NCI-H1694 treated with DMSO at 0.1 percent for 48 hours (cell line): ENCODE data around the gene SOBP.
"Not testable (repeated sequence)": the region's sequence is repeated elsewhere in the genome, so short reads cannot be mapped to it uniquely, and the experiment has no call there.

Experiments
- DNase-seq: peaks from one replicate; lab custom pipeline; 2025; lab: John Stamatoyannopoulos, UW

The SOBP gene

DNA sequence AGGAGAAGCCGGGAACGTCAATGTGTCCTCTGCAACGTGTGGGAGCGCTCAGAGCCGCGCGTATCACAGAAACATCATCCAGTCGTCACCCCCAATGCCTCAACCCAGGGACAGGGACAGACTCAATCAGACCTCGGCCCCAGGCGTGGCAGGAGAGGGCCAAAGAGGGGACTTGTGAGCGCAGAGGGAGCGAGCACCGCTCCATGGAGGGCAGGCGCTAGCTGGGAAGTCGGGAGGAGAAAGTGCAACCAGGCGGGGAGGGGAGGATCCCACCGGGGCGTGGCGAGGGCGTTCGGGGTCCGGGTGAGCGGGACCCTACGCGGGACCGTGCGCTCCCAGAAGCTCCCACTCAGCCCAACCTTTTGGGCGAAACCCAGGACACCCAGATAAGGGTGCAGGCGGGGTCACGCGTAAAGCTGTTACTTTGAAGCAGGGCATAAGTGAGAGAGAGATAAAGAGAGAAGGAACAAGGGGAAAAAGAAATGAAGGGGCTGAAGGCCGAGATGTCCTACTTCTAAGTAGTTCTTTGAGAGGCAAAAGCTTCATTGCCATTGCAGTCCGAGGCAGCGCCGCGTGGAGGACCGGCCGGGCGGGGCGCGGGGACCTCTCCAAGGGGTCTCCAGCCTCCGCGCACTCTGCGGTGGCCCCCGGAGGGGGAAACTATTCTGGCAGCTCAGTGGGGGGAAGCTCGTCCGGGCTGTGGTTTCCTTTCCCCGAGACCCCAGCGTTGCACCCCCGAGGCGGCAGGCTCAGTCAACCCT, 862 bp upstream of the SOBP start:
- DNase-seq, result no peak

DNA sequence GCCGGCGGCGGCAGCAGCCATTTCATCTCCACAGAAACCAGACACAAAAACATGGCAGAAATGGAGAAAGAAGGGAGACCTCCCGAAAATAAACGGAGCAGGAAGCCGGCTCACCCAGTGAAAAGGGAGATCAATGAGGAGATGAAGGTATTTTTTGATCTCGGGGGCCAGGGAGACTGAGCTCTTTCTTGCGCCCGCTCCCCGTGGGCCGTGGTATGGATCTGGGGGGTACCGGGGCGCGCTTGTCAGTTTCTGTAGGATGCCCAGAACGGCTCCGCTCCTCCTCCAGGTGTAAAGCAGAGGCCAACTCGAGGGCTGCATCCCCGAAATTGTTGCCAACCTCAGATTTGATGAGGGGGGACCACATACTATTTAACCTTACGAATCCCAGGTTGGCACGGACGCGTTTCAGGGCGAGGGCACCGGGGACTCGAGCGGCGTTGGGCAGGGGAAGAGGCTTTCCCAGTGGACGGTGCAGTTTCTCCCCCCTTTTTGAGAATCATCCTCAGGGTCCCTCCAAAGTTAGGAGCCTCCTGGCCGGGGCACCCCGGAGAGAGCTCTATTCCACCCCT, 735 bp downstream of the SOBP start:
- DNase-seq, result no peak

DNA sequence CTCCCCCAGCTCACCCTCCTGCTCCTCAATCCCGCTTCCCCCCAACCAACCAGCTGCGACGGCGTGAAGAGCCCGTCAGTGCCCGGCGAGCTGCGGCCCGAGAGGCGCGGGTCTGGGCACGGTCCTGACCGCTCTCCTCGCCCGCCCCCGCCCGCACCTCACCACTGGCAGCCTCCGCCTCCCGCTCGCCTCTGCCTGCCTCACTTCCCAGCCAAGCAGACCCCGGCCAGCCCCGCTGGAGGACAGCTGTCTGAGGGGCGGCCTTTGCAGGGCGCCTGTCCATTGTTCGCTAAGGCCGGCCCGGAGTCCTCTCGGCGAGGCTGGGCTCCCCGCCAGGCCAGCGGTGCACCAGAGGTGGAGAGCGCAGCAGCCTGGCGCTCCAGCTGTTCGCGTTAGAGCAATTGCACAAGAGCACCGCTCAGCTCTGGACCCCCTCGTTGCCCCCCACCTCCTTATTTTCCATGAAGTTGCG, 1.3 kb downstream of the SOBP start:
- no peak for DNase-seq

DNA sequence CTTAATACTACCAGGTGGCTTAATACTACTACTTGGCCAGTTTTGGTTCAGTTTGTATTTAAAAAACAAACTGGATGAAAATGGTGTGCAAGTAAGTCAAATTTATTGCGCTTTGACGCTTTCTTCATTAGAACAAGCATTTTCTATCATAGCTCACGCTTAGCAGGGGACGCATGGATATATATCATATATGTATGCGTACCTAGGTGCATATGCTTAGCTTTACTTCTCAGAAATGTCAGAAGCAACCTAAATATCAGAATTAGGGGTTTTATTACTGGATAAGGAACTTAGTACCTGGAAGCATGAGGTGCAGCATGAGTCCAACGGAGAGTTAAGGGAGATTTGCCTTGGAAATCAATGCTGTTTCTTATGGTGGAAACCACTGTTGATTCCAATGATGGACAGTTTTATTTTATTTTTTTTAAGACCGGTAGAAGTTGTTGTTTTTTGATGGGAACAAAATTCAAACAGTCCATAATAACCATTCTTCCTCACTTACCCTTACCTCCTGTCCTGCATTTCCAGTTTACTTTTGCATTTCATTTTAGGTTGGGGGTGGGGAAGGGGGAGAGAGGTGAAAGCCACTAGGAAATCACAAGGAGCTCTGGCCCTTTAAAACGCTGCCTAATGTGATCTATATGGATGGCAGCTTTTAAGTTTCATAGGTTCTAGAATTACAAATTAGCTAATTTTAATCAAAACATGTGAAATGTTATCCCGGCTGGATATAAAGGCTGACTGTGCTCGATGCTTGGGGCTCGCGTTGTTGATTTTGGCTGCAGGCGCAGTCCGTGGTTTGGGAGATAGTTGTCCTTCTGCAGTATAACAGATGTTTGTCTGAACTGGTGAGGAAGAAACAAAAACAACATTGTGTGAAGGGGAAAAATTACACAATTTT, 2.1 kb downstream of the SOBP start:
- DNase-seq, result no peak

DNA sequence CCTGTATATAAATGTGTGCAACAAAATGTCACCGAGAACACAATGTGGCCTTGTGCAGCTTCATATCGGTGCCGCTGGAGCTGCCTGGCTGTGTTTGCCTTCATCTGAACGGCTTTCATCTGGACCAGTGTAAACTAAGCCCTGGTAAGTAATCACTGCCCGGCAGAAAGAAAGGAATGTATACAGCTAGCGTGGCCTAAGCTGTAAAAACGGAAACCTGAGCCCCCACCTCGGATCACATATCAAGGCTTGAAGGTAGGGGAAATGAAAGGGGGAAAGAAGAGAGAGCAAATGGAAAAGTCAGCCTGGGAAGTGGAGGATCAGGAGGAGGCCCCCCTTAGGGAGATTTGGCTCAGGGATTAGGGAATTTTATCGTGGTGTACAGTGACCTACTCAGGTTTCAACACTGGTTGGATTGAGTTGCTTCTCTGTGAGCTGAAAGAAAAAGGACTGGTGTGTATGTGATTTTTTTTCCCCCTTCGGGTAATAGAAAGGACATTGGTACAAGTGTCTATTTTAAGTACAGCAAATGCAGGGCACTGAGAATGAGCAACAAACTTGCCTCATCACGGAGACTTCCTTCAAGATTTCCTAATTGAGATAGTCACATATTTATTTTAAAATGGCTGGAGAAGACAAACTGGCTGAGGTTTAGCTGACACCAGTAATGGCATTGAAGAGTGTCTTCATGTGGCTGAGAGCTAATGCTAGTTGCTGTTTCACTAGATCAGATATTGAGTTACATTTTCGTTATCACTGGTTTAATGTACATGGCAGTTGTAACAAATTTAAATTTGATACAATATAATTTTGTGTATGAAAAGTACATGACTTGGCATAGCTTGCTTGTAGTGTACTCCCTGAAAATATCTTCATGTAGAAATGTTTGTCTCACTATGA, 3.5 kb downstream of the SOBP start:
- DNase-seq, result no peak

DNA sequence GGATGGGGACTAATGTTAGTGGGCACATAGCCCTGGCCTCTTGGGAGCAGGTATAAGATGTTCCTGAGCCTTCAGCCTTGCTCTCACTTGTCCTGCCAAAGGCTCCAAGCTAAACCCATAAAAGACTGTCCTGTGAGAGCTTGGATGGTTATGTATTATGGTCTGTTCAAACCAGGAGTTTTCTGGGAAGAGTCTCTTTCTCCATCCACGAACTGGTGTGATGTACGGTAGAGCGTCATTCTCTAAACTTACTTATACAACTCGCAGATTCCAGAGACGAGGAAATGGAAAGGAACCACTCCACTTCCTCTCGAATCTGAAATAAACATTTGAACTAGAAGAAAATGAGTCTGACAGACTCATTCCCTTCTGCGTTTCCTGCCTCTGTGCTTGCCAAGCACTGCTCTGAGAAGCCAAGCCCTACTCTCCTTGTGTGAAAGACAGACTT, 5.3 kb downstream of the SOBP start:
- no peak for DNase-seq

DNA sequence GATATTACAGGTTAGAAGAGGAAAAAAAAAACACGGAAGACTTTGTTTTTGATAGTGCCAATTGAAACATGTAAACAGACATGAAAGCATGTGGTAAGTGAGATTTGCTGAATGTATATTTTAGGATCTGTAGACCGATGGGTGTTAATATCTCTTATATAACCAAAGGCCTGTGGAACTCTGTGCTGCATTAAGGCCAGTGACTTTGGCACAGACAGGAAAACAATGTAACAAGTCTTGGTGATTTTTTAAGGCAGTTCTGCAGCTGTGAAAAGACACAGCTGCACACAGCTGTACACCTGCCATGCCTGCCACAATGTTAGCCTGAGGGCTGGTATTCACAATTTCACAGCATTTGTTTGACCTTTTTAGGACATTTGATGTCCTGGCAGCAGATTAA, 6.1 kb downstream of the SOBP start:
- no peak for DNase-seq

DNA sequence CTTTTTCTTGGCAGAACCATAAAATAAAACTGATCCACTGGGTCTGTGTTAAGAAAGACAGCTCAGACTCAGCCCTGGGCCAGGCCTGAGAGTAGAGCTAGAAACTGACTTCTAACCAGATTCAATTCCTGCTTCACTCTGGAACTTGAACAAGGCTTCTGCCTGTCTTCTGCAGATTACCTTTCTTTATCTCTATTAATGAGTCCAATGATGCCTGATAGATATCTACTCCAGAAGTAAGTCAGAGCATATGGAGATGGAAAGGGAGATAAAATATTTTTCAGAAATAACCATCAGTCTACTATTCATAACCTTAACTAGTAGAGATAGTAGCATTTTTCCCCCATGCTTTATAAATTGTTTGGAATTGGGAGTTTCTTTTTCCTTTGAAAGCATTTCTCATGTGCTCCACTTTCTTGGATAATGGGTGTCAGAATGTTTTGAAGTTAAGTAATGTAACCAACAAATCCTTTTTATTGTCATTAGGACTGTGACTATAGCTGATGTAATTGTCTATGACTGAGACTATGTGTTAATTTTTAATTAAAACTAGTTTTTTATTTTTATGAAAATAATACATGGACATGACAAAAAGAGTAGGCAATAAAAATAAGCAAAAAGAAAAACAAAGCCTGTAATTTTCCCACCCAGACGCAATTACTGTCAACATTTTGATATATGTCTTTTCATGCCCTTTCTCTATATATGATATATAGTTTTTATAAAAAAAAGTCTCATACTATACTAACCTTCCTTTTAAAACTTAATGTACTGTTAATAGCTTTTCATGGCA, 7.2 kb downstream of the SOBP start:
- no peak for DNase-seq

DNA sequence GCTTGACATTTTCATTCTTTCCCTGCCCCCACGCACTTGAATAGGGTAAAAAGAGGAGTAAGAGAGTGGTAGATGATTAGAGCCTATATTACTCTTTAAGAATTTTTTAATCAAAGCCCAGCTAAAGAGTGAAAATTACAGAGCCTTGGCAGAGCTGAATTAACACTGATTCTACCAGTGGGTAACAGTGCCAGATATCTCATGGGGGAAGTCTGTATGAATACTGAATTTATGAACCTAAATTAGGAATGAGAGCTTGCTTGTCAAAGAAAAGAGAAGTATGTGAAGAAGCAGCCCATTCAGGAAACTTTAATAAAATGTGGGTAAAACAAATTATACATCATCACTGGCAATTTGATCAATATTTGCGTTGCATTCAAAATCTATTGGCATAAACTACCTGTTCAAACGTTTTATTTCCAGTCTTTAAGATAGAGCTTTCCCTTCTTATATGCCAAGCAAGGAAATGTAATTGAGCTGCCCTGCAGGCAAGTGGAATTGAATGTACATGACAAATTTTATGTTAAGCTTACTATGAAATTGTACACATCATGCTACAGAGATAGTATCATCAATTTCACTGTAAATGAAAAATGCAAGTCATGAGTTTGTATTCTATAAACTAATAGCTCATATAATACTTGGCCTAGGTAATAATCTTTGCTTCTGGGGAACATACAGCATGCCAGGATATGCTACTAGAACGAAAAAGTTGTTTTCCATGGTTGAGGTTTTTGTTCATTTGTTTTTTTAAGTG, 14.5 kb downstream of the SOBP start:
- no peak for DNase-seq

DNA sequence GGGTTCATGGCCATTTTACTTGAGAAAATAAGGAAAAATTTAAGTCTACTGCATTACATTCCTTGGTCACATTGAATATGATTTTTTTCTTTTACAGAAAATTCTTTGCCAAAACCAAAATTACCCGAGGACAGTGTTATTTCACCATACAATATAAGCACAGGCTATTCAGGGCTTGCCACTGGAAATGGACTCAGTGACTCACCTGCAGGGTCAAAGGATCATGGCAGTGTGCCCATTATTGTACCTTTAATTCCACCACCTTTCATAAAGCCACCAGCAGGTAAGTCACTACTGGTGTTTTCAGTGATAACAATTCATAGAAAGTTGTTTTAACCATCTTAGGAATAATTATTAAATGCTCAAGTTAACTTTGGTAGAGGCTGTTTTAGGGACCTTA, 16.2 kb downstream of the SOBP start:
- no peak for DNase-seq

DNA sequence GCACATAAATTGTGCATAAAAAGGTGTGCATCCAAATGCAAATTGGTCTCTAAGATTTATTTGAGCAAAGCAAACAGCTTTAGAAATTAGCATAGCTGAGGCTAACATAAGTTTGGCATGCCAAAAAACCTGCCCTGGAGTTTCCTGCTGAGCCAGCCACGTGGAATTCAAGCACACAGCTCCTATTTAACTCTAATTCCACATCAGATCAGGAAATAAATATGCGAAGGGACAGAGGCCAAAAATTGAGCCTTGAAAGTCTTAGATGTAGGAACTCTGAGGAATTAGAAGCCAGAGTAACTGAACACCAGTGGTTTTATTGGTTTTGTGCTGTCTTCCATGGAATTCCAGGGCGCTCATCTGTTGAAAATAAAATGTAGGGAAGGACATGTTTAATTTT, 19.6 kb downstream of the SOBP start:
- DNase-seq, result no peak

DNA sequence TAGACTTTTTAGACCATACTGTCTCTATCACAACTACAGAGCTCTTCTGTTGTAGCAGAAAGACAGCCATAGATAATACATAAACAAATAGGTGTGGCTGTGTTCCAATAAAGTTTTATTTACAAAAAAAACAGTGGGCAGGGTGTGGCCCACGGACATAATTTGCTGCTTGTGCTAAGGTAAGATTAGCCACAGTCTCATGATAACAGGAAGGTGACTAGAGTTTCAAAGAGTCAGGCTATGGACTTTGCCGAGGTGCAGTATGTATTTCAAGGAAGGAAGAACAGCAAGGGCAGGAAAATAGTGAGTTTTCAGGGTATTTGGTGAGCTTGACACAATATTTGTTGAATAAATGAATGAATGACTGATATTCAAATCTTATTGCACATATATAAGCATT, 20.2 kb downstream of the SOBP start:
- DNase-seq, result no peak

DNA sequence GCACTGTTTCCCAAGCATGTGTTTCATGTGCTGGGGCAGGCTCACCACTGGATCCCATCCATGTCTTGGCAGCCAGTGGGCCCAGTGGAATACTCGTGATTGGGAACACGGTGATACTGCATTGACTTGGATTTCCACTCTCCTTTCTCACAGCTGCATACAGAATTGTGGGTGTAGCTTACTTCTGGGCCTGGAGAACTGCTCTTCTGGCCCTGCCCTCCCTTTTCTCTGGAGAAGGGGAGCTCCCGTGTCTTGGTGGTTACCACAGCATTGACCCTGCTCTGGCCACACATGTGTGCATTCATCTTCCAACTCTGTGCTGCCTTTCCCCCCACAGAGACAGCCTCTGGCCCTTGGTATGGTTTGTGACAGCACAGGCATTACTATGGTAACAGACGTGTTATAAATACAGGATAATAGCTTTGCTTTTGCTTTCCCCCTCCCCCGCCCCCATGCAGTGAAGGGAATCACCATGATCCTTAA, 21.6 kb downstream of the SOBP start:
- no peak for DNase-seq

DNA sequence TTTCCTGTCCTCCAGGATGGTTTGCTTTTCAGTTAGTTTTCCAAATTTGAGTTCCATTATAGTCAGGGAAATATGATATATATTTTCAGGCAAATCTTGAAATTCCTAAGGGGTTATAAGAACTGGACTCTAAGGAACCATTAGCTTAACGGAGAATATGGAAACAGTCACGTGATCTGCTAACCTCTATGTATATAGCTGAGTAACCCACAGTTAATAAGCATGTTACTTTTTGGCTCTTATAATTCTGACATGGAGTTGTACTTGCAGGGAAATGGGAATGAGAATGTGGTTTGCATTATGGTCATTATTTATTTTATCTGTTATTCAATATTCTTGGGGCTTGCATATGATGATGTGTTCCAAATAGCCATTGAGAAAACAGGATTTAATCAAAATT, 23.3 kb downstream of the SOBP start:
- no peak for DNase-seq

DNA sequence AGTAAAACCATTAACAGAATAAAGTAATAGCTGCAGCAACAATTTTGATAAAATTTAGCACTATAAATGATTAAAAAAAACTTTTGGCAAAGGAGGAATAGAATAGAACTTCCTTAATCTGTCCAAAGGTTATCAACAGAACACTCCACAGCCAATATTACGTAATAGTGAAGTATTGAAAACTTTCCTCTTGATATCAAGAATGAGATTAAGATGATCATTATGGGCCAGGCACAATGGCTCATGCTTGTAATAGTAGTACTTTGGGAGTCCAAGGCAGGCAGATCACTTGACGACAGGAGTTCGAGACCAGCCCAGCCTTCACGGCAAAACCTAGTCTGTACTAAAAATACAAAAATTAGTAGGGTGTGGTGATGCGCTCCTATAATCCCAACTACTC, 26.0 kb downstream of the SOBP start:
- DNase-seq, result no peak

DNA sequence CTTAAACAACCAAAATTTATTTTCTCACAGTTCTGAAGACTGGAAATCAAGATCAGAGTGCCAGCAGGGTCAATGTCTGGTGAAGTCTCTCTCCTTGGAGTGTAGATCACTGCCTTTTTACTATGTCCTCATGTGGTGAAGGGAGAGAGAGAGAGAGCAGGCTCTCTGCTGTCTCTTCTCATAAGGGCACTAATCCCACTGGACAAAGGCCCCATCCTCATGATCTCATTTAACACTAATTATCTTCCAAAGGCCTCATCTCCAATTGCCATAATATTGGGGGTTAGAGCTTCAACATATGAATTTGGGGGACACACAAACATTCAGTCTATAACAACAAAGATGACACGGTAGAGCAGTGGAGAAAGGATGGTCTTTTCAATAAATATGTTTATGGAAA, 27.4 kb downstream of the SOBP start:
- DNase-seq, result no peak

DNA sequence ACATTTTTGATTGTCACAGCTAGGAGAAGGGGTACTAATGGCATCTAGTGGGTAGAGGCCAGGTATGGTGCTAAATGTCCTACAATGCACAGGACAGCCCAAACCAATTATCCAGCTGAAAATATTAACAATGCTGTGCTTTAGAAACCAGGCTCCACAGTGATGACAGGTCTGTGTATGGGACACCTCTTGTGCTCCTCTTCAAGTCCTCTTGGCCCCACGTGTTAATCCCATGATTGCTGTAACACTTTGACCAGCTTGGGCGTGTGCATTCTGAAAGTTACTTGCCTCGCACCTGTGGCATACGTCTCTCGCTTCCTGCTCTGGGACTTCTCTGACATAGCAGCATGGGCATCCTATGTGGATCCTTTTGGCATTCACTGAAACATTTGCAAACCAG, 29.3 kb downstream of the SOBP start:
- DNase-seq, result not testable (repeated sequence)

DNA sequence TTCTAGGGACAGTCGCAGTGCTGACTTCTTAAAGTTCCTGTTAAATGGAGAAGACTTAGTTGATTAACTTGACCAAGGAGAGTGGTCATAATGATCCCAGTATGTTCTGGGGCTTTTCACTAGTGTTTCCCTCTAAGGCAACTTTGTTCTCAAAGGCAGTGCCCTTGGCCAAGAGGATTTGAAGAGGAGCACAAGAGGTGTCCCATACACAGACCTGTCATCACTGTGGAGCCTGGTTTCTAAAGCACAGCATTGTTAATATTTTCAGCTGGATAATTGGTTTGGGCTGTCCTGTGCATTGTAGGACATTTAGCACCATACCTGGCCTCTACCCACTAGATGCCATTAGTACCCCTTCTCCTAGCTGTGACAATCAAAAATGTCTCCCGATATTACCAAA, 30.8 kb downstream of the SOBP start:
- DNase-seq, result not testable (repeated sequence)

DNA sequence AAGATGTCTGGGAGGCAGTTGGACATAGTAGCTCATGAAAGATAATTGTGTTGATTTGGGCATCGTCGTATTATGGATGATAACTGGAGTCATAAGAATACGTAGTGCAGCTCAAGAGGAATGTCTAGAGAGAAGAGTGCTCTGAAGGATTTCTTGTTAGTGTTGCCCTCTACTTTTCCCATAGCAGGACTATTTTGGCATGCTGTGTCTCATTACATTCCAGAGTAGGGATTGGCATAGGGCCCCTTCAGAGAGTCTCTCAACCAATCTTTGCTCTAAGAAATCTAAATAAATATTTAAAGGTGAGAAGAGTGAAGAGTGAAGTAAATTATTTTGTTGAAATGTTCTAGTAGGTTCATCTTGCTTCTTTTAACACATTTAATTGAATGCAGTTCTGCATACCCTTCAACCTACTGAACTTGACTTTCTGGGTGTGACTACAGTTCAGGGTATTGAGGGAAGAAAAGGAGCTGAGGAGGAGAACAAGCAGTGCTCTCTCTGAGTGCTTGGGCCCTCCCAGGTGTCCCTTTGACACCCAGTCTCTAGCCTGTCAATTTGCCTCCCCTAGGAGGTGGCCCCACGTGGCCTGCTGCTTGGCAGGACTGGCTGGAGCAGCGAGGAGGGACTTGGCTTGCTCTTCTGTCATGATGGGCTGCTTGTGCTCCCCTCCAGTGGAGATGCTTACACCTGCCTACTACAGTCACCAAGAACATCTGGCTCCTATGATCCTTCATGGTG, 33.3 kb downstream of the SOBP start:
- no peak for DNase-seq
